NAMALWA (cell line): ENCODE data around the gene COX6B1.
"Not testable (repeated sequence)": the region's sequence is repeated elsewhere in the genome, so short reads cannot be mapped to it uniquely, and the experiment has no call there.

Source experiments
- DNase-seq: peaks from one replicate; pipeline ENCODE4 v3.0.0-alpha.2; 2015; ENCODE audit warnings: low spot score

Gene COX6B1

DNA sequence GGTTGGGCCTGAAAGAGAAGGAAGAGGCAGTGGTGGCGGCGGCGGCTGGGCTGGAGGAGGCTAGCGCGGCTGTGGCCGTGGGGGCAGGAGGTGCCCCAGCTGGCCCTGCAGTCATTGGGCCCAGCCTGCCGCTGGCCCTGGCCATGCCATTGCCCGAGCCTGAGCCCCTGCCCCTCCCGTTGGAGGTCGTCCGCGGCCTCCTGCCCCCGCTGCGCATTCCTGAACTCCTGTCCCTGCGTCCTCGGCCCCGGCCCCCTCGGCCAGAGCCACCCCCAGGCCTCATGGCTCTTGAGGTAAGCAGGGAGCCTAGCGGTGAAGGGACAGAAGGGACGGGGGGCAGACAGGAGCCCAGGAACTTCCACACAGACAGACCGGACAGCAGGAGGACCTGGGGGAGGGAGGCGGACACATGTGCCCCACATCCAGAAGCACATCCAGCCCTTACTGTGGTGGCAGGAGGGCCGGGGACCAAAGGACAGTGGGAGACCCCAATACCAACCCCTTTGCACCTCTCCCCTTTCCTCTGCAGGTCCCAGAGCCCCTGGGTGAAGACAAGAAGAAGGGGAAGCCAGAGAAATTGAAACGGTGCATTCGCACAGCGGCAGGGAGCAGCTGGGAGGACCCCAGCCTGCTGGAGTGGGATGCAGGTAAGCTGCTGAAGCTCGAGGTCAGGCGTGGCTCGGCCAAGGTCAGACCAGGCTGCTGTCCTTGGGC is 14.2 kb upstream of the COX6B1 start:
- no peak for DNase-seq

GRCh38 chr19:35636651-35637050 is 11.5 kb upstream of the COX6B1 start:
- DNase-seq: no peak

GRCh38 chr19:35637165-35637564 is 11.0 kb upstream of the COX6B1 start:
- no peak for DNase-seq

GRCh38 chr19:35639321-35639639 is 8.8 kb upstream of the COX6B1 start:
- DNase-seq: no peak

DNA sequence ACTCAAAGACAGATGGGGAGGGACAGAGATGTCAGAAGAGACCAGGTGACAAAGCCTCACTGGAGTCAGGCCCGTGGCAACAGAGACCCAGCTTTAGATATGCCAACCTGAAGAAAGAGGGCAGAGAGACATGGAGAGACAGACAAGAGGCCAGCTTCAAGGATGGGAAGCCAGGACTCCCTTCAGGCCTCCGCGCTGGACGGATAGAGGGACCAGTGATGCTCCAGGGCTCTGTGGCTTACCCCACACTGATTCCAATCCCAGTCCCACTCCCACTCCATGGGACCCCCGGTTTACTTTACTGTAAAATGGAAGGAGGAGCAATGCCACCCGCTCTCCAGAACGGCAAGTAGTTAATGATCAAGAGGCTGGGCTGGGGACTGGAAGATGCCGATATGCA is 8.3 kb upstream of the COX6B1 start:
- no peak for DNase-seq

- peak; percentile 32 for DNase-seq
Observed at GRCh38 chr19:35641515-35642151, 6.5 kb upstream of the COX6B1 start, which contains the start of gene ETV2. TSS of gene ETV2 (plus strand) at chr19:35641745. CDS start at chr19:35642461, 716 bp downstream.

DNA sequence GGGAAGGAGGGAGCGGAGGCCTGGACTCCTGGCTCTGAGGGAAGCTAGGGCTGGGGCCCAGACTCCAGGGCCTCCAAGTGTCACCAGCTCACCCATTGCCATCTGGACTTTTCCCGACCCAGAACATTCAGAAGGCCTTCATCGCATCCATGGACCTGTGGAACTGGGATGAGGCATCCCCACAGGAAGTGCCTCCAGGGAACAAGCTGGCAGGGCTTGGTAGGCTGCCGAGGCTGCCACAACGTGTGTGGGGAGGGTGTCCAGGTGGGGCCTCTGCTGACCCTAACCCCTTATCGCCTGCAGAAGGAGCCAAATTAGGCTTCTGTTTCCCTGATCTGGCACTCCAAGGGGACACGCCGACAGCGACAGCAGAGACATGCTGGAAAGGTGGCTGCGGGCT is 5.8 kb upstream of the COX6B1 start:
- DNase-seq: no peak

- DNase-seq: no peak
Observed at GRCh38 chr19:35642798-35643254, 5.3 kb upstream of the COX6B1 start.

DNA sequence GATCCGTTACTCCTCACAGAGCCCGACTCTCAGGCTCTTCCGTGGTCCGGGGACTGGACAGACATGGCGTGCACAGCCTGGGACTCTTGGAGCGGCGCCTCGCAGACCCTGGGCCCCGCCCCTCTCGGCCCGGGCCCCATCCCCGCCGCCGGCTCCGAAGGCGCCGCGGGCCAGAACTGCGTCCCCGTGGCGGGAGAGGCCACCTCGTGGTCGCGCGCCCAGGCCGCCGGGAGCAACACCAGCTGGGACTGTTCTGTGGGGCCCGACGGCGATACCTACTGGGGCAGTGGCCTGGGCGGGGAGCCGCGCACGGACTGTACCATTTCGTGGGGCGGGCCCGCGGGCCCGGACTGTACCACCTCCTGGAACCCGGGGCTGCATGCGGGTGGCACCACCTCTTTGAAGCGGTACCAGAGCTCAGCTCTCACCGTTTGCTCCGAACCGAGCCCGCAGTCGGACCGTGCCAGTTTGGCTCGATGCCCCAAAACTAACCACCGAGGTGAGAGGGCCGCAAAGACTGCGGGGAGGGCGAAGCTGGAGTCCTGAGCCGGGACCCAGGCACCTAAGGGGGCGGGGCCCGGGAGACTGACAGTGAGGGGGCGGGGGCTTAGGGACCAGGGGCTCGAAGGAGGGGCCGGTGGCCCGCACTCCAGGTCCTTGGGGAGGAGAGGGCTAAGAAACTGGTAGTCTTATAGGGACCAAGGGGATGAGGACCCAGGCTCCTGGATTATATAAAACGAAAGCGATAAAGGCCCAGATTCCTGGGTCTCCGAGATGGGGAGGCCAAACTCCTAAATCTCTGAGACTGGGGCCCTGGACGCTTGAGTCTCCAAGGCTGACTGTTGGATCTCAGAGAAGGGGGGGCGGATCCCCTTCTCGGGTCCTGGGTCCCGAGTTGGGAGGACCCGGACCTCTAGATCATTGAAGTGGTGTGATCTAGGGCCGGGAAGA is 4.6 kb upstream of the COX6B1 start:
- peak; percentile 89 for DNase-seq

GRCh38 chr19:35644206-35644986 is 3.7 kb upstream of the COX6B1 start:
- DNase-seq: peak; percentile 97

DNA sequence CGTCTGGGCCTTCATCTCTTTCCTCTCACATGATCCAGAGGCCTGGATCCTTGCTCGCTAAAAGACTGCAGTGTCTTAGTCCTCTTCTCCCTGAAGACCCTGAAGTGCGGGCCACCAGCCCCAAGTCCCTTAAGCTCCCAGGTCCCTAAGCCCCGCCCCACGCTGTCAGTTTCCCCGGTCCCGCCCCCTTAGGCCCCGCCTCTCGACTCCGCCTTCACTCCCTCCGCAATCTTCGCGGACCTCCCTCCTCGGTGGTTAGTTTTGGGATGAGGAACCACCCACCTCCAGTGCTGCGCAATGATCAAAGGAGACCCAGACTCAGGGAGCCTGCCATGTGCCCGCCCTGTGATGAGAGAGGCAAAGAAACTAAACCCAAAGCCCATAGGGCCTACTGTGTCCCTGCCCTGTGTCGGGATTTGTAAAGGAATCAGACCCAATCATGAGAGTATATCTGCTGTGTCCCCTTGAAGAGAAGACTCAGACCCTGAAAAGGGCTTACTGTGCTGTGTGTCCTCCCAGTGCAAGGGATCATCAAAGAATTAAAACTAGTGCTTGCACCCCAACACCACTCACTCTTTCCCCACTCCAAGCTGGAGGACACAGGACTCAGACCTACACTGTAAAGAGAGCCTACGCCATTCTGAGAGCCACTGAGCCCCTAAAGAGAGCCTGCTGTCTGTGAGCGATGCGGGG is 3.0 kb upstream of the COX6B1 start:
- DNase-seq: peak; percentile 67

GRCh38 chr19:35645680-35646511 is 2.2 kb upstream of the COX6B1 start:
- no peak for DNase-seq

DNA sequence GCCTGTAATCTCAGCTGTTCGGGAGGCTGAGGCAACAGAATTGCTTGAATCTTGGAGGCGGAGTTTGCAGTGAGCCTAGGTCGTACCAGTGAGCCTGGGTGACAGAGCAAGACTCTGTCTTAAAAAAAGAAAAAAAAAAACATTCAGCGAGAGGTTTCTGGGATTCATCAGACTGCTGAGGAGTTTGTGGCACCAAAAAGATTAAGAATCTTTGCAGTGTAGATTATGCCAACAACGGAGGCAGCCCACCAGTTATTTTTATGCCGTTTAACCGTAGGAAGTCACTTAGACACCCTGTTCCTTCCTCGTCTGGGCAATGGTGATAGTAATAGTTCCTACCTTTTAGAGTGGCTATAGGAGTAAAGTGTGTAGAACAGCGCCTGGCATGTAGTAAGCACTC is 2.5 kb downstream of the COX6B1 start:
- no peak for DNase-seq

DNA sequence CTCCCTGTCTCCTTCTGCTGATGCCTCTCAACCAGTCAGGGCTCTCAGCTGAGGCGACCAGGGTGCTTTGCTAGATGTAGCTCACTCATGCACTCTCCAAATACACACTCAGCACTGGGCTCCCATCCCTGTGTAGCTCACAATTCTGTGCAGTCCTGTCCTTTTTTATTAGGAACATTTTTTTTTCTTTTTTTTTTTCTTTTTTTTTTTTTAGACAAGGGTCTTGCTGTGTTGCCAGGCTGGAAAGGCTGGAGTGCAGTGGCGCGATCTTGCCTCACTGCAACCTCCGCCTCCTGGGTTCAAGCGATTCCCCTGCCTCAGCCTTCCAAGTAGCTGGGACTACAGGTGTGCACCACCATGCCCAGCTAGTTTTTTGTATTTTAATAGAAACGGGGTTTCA is 6.7 kb downstream of the COX6B1 start:
- DNase-seq: not testable (repeated sequence)

DNA sequence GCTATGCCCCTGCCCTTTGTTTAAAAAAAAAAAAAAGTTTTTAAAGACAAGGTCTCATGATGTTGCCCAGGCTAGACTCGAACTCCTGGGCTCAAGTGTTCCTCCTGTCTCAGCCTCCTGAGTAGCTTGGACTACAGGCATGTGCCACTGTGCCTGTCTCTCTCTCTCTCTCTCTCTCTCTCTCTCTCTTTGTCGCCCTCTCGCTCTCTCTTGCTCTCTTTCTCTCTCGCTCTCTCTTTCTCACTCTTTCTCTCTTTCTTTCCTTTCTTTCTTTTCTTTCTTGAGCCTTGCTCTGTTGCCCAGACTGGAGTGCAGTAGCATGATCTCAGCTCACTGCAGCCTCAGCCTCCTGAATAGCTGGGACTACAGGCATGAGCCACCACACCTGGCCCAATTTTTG is 7.5 kb downstream of the COX6B1 start:
- no peak for DNase-seq

DNA sequence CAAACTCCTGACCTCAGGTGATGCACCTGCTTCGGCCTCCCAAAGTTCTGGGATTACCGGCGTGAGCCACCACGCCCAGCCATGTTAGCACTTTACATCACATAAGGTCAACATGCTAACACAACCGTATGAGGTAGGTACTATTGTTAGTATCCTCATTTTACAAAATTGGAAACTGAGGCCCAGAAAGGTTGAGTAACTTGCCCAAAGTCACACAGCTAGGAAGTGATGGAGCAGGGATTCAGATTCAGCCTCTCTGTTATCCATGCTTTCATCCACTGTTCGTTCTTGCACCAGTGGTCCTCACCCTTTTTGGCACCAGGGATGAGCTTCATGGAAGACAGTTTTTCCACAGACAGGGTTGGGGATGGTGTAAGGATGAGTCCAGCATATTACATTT is 8.6 kb downstream of the COX6B1 start:
- DNase-seq: no peak

DNA sequence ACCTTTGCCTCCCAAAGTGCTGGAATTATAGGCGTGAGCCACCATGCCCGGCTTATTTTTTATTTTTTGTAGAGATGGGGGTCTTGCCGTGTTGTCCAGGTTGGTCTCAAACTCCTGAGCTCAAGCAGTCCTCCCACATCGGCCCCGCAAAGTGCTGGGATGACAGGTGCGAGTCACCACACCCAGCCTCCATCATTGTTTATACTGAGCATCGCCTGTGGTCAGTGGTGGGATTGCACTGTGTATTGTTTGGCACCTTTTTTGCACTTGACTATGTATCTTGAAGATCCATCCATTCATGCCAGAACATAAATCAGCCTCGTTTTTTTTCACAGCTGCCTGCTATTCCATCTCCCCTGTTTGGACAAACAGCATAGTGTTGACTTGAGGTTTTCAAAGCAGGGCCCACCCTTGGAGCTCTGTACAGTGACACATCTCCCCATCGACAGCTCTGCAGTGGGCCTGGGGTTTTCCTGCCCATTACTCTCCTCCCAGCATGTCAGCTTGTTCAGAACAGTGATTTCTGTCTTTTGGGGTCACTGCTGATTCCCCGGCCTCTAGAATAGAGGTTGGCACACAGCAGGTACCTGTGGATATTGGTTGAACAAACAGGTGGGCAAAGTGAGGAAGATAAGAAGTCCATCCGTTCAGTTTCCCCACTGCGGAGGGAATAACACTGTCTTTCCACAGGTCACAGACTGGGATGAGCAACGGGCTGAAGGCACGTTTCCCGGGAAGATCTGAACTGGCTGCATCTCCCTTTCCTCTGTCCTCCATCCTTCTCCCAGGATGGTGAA is 10.0 kb downstream of the COX6B1 start:
- DNase-seq: no peak

DNA sequence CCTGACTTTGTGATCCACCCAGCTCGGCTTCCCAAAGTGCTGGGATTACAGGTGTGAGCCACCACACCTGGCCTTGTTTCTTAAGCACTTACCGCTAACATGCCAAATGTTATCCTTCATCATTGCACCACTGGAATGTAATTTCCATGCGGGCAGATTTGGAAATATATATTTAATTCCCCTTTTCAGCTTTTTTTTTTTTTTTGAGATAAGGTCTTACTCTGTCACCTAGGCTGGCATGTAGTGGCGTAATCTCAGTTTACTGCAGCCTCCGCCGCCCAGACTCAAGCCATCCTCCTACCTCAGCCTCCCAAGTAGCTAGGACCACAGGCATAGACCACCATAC is 13.8 kb downstream of the COX6B1 start:
- no peak for DNase-seq

DNA sequence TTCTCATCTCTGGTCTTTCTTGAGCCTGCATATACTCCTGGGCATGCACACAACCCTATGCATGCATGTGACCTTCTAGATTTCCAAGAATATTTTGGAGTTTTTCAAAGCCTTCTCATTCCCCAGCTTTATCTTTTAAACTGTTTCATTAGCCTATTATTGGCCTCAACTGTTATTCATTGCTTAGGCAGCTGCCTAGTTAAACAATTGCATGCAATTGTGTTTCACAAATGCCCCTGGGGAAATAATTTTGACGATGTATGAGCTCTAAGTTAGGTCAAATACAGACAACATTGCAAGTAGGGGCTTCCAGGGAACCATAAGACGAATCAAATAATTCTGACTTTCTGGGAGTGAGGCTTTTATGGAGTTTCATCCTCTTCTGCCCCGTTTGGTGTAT is 15.9 kb downstream of the COX6B1 start:
- DNase-seq: no peak

DNA sequence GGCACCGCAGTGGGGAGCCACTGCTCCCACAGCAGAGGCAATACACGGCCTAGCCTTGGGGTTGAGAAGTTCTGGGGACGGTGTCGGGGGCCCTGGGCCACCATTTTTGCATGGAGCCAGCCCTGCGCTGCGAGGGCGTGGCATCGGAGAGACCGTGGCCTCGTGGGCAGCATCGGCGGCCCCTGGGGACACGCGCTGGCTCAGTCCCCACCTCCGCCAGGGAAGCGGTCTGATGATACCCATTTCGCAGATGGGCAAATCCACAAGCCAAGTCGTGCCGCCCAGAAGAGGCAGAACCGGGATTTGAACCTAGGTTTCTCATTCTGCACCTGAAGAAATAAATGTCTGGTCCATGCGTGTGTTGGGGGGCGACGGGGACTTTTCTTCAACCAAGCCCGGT is 17.0 kb downstream of the COX6B1 start:
- DNase-seq: no peak
